B cell (primary cell): Measurements from ENCODE around the gene NCAPH2.

Source experiments
- CTCF ChIP-seq: fragments of 200-600 bp; IDR thresholded peaks from one replicate; pipeline ENCODE4 v1.8.0; 2022; ENCODE audit warnings: antibody characterized with exemption, mild to moderate bottlenecking
- EZH2 ChIP-seq: IDR thresholded peaks from 2 replicates; pipeline ENCODE4 v1.6.1; 2012; ENCODE audit warnings: borderline replicate concordance, low read depth, mild to moderate bottlenecking, moderate library complexity, low read length; ENCODE audit not compliant: insufficient read depth, poor library complexity, severe bottlenecking

GRCh38 chr22:50531962-50532674 is 24.1 kb downstream of the NCAPH2 start:
- TF ChIP-seq CTCF (no peak), EZH2 (no peak)
